PFSK-1 (cell line): ENCODE measurements around the gene GIMAP5.

Experiments used
- FOXP2 ChIP-seq: optimal IDR thresholded peaks from 2 replicates; pipeline ENCODE3; 2011; ENCODE audit warnings: borderline replicate concordance, control low read depth, inconsistent platforms; ENCODE audit not compliant: insufficient read depth; ENCODE audit errors: extremely low read length, extremely low read depth
- POLR2AphosphoS5 ChIP-seq: IDR thresholded peaks from 2 replicates; pipeline ENCODE4 v1.6.1; 2012; ENCODE audit warnings: low read depth, mild to moderate bottlenecking, control low read depth, low read length, moderate library complexity
- SIN3A ChIP-seq: IDR thresholded peaks from 2 replicates; pipeline ENCODE4 v1.6.1; 2012; ENCODE audit warnings: mild to moderate bottlenecking, low read length, moderate library complexity, borderline replicate concordance; ENCODE audit not compliant: insufficient read depth
- TAF1 ChIP-seq: IDR thresholded peaks from 2 replicates; pipeline ENCODE4 v1.6.1; 2012; ENCODE audit warnings: low read length, control low read depth, borderline replicate concordance; ENCODE audit not compliant: insufficient read depth
- TF ChIP-seq, protein P1 (sequence below), 2 experiments: IDR thresholded peaks; 2 replicates each; pipeline versions ENCODE4 v1.6.1 to v1.8.0; 2011 to 2012; ENCODE audit warnings: low read depth in 2 of 2, low read length in 2 of 2, control low read depth in 1 of 2, inconsistent platforms in 1 of 2, mild to moderate bottlenecking in 1 of 2, moderate library complexity in 1 of 2; ENCODE audit not compliant: insufficient read depth in 1 of 2

GIMAP5 gene

DNA sequence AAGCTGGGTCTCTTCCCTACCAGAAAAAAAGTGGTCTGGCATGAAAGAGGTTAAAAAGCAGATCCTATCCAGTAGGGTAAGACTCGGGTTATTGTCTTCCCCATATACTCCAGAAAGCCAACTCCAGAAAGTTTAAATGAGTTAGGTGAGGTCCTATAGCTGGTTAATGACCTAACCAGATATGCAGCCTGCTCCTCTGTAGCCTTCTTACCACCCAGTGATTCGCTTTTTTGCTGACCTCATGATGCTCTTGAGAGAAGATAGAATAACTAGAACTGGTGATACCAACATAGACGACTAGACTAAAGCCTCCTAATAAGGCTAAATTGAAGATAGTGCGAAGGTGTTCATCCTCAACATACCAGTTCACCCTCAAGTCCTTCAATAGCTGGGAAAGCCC lies 21.5 kb upstream of the GIMAP5 start:
- TF ChIP-seq TAF1, result no peak
- no peak for TF ChIP-seq POLR2AphosphoS5
- TF ChIP-seq, protein P1, sequence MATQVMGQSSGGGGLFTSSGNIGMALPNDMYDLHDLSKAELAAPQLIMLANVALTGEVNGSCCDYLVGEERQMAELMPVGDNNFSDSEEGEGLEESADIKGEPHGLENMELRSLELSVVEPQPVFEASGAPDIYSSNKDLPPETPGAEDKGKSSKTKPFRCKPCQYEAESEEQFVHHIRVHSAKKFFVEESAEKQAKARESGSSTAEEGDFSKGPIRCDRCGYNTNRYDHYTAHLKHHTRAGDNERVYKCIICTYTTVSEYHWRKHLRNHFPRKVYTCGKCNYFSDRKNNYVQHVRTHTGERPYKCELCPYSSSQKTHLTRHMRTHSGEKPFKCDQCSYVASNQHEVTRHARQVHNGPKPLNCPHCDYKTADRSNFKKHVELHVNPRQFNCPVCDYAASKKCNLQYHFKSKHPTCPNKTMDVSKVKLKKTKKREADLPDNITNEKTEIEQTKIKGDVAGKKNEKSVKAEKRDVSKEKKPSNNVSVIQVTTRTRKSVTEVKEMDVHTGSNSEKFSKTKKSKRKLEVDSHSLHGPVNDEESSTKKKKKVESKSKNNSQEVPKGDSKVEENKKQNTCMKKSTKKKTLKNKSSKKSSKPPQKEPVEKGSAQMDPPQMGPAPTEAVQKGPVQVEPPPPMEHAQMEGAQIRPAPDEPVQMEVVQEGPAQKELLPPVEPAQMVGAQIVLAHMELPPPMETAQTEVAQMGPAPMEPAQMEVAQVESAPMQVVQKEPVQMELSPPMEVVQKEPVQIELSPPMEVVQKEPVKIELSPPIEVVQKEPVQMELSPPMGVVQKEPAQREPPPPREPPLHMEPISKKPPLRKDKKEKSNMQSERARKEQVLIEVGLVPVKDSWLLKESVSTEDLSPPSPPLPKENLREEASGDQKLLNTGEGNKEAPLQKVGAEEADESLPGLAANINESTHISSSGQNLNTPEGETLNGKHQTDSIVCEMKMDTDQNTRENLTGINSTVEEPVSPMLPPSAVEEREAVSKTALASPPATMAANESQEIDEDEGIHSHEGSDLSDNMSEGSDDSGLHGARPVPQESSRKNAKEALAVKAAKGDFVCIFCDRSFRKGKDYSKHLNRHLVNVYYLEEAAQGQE (IDR thresholded peaks at IDR 0.05; ENCODE audit: insufficient read depth in 1 of 2, low read depth in 2 of 2, low read length in 2 of 2), result no peak
- TF ChIP-seq FOXP2, result no peak
- TF ChIP-seq SIN3A, result no peak

DNA sequence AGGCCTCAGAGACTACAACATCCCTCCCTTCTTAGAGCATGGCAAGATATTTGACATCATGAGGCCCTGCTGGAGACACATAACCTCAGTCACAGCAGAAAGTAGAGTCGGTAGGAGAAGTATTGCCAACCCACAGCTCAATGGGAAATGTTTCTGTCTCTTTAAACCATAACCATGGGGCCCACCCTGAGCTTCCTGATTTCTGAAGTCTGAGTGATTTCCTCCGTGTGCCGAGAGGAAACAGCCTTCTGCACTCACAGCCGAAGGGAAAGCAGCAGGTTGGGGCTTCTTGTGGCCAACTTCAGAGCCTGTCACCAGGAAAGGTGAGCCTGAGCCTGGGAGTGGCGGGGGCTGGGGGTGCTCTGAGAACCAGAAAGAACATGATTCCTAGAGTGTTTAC lies 20.9 kb upstream of the GIMAP5 start, which contains the start of gene GIMAP1:
GIMAP1 (plus strand) TSS at position 246 of the 400 bp plus-strand sequence. CDS start 2,435 bp downstream, outside the sequence.
- TF ChIP-seq, protein P1 (IDR thresholded peaks at IDR 0.05; ENCODE audit: insufficient read depth in 1 of 2, low read depth in 2 of 2, low read length in 2 of 2), result no peak
- TF ChIP-seq SIN3A, result no peak
- no peak for TF ChIP-seq FOXP2
- TF ChIP-seq TAF1, result no peak
- TF ChIP-seq POLR2AphosphoS5, result no peak

- TF ChIP-seq, protein P1 (IDR thresholded peaks at IDR 0.05; ENCODE audit: insufficient read depth in 1 of 2, low read depth in 2 of 2, low read length in 2 of 2), result no peak
- TF ChIP-seq POLR2AphosphoS5 (no peak), TAF1 (no peak), SIN3A (no peak), FOXP2 (no peak)
Observed at GRCh38 chr7:150716939-150717338, 20.3 kb upstream of the GIMAP5 start.

DNA sequence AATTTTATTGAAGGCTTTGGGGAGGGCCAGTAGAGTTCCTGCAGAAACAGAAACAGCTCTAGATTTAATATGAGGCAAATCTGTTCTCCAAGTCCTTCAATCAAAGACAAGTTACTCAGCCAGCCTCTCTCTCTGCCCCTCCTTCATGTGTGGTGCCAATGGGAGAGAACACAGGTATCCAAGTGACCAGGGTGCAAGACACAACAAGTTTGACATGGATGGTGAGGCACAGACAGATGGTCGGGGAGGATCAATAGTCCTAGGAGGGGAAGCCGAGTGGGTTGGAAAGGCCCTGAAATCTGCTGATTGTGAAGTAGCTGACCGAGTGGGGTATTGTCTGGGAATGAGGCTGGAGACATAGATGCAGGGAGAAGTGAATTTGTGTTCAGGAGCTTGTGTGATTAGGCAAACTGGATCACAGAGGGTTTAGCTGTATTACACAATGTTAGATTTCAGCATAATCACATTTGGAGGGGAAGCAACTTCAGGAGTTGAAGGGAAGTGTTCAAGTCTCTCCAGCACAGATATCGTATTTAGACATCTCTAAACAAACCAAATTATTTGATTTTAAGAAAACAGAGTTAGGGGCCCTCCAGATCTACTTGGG lies 19.3 kb upstream of the GIMAP5 start:
- TF ChIP-seq SIN3A (no peak), POLR2AphosphoS5 (no peak), FOXP2 (no peak), TAF1 (no peak)
- TF ChIP-seq, protein P1 (IDR thresholded peaks at IDR 0.05; ENCODE audit: insufficient read depth in 1 of 2, low read depth in 2 of 2, low read length in 2 of 2), result no peak

- no peak for TF ChIP-seq POLR2AphosphoS5
- no peak for TF ChIP-seq TAF1
- TF ChIP-seq, protein P1 (IDR thresholded peaks at IDR 0.05; ENCODE audit: insufficient read depth in 1 of 2, low read depth in 2 of 2, low read length in 2 of 2), result no peak
- no peak for TF ChIP-seq FOXP2
- no peak for TF ChIP-seq SIN3A
Observed at GRCh38 chr7:150719436-150719835, 17.8 kb upstream of the GIMAP5 start.
